OCI-LY7 (cell line): Measurements from ENCODE around the gene CDK7.

Experiments
- EZH2phosphoT487 ChIP-seq: fragments of 200-600 bp; sonication (generic); IDR thresholded peaks from 2 replicates; pipeline ENCODE4 v1.6.1; 2018; ENCODE audit warnings: low read depth, borderline replicate concordance, mild to moderate bottlenecking, mixed run types, antibody characterized with exemption, low read length, moderate library complexity, mixed read lengths
- TF ChIP-seq, protein P1 (sequence below): fragments of 200-600 bp; sonication (generic); conservative IDR thresholded peaks from 2 replicates; pipeline ENCODE4 v1.5.1; 2014; ENCODE audit warnings: mild to moderate bottlenecking, antibody characterized with exemption, low read length, moderate library complexity, mixed read lengths

DNA sequence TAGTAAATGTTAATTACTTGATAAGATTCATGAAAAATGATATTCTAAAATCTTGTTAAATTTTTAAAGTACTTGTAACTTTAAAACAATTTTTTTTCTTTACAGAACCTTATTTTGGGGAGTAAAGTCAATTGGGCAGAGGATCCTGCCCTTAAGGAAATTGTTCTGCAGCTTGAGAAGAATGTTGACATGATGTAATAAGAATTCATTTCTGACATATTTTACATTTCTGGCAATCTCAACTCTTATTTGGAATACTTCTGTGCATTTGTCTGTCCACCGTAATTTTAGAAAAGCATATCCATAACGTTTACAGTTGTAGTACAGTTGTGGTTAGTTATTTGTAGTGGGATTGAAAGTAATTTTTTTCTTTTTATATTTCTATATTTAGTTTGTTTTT is 25.1 kb upstream of the CDK7 start:
- TF ChIP-seq, protein P1, sequence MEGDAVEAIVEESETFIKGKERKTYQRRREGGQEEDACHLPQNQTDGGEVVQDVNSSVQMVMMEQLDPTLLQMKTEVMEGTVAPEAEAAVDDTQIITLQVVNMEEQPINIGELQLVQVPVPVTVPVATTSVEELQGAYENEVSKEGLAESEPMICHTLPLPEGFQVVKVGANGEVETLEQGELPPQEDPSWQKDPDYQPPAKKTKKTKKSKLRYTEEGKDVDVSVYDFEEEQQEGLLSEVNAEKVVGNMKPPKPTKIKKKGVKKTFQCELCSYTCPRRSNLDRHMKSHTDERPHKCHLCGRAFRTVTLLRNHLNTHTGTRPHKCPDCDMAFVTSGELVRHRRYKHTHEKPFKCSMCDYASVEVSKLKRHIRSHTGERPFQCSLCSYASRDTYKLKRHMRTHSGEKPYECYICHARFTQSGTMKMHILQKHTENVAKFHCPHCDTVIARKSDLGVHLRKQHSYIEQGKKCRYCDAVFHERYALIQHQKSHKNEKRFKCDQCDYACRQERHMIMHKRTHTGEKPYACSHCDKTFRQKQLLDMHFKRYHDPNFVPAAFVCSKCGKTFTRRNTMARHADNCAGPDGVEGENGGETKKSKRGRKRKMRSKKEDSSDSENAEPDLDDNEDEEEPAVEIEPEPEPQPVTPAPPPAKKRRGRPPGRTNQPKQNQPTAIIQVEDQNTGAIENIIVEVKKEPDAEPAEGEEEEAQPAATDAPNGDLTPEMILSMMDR: no peak
- no peak for TF ChIP-seq EZH2phosphoT487
